IPS-NIHi11 (cell line): ENCODE data around the gene ARHGEF16.

Experiments used
- DNase-seq: peaks from one replicate; pipeline ENCODE4 v3.0.0; 2012; ENCODE audit warnings: mixed read lengths, low spot score

ARHGEF16 gene

DNA sequence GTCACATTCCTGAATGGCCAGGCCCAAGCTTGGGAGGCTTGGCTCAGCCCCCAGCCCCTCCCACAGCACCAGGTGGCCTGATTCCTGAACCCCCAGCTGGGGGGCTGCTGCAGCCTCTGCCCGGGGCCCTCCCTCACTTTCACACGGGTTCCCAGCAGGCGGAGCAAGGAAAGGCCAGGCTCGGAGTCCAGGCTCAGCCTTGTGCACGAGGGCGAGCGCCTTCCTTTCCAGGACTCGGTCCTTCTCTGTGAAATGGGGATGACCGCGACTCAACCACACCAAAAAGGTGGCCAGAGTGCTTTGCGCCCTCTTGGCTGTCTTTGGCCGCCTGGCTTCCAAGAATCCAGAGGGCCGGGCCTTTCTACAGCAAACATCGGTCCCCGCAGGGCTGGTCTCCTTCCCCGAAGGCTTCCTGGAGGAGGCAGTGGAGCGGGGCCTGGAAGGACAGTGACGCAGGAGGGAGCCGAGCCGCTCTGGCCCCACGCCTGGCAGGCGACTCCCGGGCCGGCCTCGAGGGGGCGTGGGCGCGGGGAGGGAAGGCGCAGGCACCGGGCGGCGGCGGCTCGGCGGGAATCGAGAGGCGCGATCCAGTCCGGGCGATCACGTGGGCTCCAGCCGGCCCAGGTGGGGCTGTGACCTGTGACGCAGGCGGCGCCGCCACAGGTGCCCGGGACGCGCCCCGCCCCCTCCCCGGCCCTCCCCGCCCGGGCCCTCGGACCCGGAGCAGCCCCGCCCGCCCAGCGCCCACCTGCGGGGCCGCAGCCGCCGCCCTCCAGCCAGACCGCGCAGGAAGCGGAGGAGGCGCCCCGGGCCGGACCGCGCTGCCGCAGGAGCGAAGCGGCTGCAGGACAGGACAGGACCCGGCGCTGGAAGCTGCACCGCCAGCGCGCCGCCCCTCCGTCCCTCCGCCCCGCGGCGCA is at the start of gene ARHGEF16:
TSS of gene ARHGEF16 (plus strand) at position 775 of the 920 bp plus-strand sequence. CDS start 8,420 bp downstream, outside the sequence.
- DNase-seq = peak; percentile 94

DNA sequence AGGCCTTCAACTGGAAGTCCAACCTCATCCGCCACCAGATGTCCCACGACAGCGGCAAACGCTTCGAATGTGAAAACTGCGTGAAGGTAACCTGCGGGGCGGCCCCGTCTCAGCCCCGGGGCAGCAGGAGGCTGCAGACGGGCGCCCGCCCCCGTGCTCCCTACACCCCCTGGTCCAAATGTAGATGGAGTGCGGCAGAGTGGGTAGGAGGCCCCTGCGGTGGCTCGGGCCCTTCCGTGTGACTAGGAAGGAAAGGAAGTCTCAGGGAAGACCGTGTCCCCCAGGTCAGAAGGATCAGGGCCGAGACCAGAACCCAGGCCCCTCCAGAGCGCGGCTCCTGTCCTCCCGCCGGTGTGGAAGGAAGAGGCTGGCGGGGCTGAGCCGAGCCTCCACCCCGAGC is 49.7 kb upstream of the ARHGEF16 start:
- no peak for DNase-seq

DNA sequence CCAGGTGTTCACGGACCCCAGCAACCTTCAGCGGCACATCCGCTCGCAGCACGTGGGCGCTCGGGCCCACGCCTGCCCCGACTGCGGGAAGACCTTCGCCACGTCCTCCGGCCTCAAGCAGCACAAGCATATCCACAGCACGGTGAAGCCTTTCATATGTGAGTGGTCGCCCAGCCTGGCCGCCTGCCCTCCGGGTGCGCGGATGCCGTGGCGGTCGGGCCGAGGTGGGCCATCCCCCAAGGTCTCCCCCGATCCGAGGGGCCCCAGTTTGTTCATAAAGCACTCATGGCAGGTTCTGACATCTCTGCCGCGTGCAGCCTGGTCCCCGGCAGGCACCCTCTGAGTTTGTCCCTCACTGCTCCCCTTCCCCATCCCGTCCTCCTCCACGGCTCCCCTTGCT is 49.0 kb upstream of the ARHGEF16 start:
- DNase-seq = no peak

DNA sequence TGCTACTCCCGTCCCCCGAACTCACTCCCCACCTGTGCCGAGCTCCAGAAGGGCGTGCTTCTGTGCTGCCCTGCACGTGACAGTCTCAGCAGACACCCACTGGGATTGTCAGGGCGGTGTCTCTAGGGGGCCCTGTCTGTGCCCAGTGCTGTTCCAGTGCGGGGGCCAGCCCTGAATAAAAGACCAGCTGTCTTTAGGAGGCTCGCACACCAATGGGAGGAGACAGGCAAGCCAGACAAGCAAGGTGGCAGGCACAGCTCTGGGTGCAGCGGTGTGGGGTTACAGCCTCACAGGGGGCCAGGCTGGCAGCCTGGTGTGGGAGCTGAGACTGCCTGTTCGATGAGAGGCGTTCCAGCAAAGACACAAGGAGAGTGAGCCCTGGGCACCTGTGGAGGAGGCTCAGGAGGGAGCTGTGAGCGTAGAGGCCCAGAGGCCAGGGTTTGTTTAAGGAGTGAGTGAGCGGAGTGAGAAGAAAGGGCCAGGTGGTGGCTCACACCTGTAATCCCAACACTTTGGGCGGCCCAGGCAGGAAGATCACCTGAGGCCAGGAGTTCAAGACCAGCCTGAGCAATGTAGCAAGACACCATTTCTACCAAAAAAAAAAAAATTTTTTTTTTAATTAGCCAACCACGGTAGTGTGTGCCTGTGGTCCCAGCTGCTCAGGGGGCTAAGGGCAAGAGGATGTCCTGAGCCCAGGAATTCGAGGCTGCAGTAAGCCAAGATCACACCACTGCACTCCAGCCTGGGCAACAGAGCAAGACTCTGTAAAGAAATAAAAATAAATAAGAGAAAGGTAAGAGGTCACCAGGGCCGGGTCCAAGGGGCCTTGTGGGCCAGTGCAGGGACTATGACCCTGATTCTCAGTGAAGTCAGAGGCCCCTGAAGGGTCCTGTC is 48.2 kb upstream of the ARHGEF16 start:
- no peak for DNase-seq

DNA sequence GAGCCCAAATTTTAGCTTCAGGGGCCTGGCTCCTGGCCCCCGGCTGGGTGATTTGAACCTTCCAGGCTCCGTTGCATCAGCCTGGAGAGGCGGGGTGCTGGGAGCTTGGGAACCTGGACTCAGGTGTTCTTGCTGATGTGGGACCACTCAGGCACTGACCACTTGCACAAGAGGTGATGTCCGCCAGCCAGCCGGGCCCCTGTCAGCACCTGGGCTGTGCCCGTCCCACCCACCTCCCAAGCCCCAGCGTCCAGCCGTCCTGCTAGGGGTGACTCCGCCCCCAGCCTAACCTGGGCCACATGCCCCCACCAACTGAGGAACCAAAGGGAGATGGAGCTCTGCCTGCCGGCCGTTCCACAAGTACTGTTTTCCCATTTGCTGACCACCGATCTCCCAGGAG is 47.4 kb upstream of the ARHGEF16 start:
- no peak for DNase-seq

DNA sequence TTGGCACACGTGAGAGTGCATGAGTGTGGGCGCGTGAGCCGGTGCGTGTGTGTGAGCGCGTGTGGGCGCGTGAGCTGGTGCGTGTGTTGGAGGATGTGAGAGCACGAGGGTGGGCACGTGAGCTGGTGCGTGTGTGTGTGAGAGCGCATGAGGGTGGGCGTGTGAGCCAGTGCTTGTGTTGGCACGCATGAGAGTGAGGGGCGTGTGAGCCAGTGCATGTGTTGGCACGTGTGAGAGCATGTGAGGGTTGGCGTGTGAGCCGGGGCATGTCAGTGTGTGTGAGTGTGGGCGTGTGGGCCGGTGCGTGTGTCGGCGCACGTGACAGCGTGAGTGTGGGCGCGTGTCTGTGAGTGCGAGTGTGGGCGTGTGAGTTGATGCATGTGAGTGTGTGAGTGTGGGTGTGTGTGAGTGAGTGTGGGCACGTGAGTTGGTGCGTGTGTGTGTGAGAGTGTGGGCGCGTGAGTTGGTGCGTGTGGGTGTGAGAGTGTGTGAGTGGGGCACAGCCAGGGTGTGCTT is 45.7 kb upstream of the ARHGEF16 start:
- no peak for DNase-seq

- no peak for DNase-seq
These were observed 44.9 kb upstream of the ARHGEF16 start for GRCh38 chr1:3409366-3410141.

DNA sequence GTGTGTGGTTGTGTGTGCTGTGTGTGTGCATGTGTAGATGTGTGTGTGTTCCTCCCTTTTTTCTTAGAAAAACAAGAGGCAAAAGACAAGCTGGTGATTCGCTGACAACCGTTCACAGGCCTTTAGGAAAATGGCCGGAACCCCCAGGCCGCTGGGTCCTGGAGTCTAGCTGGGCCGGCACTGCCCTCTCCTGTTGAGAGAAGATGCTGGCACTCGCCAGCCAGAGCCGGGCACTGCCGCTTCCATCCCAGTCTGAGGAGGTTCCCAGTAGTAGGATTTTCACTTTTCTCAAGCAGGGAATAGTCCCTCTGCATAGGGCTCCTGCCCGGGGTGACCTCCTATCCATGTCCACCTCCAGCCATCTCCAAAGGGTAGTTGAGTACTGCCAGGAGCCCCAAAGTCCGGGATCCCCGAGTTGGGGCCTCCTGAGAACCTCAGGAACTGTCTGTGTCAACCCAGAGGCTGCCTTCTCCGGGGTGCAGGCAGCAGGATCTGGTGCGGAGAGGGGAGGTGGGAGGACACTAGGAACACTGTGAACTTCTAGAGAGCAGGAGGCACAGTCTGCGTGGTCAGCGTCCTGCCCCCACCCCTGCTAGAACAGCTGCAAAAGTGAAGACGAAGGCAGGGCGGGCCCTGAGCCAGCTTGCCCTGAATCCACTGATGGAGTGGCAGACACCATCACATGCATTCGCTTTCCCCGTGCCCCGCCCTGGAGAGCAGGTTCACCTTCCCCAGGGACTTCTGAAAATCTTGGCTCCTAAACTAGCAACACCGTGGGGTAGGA is 44.1 kb upstream of the ARHGEF16 start:
- peak; percentile 72 for DNase-seq

GRCh38 chr1:3411806-3412205 is 42.7 kb upstream of the ARHGEF16 start:
- no peak for DNase-seq

DNA sequence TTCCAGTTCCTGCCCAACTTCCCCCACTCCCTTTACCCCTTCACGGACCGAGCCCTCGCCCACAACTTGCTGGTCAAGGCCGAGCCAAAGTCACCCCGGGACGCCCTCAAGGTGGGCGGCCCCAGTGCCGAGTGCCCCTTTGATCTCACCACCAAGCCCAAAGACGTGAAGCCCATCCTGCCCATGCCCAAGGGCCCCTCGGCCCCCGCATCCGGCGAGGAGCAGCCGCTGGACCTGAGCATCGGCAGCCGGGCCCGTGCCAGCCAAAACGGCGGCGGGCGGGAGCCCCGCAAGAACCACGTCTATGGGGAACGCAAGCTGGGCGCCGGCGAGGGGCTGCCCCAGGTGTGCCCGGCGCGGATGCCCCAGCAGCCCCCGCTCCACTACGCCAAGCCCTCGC is 42.1 kb upstream of the ARHGEF16 start:
- DNase-seq = no peak

DNA sequence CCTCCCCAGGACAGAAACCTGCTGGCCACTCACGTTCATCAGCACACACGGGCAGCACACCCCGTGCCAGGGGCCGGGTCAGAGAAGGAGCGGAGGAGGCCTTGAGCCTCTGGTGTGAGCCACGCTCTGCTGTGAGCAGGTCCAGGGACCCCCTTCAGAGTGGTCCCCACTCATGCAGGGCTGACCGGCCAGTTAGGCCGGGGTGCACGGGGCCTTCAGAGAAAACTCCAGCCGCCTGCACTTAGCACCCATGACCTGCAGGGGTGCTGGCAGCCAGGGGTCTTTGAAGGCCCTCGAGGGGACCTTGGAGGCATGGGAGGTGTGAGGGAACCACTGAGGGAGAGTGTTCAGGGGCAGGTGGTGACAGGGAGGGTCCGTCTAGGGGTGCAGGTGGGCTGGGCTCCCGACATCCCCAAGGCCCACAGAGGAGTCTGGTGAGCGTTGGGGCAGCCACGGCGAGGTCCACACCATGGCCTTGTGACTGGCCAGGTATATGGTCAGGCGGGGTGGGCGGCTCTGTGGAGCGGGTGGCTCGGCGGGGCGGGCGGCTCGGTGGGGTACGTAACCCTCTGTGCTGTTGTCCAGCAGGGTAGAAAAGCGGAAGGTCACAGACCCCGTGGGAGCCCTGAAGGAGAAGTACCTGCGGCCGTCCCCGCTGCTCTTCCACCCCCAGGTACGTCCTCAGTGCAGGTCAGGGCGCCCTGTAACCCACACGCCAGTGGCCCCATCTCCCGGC is 40.3 kb upstream of the ARHGEF16 start:
- DNase-seq = no peak

DNA sequence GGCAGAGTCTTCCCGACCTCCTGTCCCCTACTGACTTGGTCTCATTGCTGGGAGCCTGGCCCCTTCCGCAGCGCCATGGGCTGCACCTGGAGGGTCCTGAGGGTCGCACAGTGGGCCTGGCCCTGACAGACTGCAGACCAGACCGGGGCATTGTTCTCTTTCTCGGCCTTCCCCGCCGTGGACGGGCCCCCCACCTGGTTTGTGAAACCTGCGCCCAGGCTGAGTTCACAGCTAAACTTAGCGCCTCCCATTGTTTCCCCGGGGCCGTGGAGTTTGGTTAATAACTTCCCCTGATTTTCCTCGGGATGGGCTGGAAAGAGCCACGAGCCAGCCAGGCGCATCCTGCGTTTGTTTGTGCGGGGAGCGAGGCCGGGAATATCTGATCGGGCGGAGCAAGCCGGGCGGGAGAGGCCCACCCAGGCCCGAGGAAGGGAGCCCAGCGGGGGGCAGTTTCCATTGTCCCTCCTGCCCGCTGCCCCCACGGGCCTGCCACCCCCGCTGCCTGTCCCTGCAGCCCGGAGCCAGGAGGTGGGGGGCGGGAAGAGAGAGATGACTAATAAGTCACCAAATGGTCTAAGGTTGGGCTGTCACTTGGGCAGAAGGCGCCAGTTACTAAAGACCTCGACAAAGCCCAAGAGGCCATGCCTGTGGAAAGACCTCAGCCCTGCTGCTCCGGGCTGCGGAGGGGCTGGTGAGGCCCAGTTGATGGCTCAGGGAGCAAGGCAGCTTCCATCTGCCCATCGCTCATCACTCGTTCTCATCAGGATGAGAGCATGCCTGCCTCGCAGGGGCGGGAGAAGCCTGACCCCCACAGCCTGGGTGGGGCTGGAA is 39.0 kb upstream of the ARHGEF16 start:
- no peak for DNase-seq

DNA sequence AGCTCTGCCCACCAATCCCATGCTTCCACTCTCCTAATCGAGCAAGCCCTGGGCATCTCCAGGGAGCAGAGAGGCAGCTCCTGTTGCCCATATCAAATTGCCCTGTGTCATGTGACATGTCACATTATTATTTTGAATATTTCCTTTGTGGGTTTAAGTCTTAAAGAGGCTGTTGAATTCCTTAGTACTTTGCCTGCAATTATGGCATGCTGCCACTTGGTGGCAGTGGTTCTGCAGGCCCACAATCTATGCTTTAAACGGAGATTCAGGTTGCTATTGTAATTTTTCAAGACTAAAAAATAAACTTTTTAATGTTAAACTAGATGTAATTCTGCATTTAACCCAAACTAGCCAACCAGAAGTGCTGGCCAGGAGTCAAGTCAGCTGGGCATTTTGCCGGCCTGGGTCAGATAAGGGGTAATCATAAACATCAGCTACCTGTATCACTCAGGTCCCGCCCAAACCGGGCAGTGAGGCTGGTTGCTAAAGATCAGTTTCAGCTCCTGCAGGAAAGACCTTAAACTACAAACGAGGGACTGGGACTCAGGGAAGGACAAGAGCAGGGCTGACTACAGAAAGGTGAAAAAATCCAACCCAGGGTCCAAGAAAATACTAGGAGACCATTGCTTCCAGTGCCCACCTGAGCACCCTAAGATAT is 37.3 kb upstream of the ARHGEF16 start:
- DNase-seq = peak; percentile 74

GRCh38 chr1:3417934-3418333 is 36.5 kb upstream of the ARHGEF16 start:
- no peak for DNase-seq

DNA sequence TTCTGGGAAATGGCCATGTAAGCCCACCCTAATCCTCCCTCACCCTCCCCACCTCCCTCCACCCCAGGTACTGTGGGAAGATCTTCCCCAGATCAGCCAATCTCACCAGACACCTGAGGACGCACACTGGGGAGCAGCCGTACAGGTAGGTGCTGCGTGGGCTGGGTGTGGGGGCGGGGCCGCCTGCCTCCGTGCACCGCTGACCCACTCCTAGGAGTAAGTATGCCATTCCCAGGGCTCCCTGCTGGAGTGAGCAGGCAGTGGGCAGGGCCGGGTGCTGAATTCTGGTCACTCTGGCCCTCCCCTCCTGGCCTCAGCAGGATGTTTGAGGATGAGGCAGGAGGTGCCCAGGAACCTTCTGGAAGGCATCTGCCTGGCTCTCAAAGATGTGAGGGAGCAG is 35.9 kb upstream of the ARHGEF16 start:
- no peak for DNase-seq

- no peak for DNase-seq
These were observed 34.9 kb upstream of the ARHGEF16 start for GRCh38 chr1:3419415-3420204.

- DNase-seq = no peak
These were observed 34.1 kb upstream of the ARHGEF16 start for GRCh38 chr1:3420218-3420951.
